ENCODE measurements around the gene DIO2. TPM values are rescaled to one million over a fixed set of nuclear protein-coding genes. Genes with fewer than 3 reads are reported as not detected.

Gene DIO2
- polyA plus RNA-seq, 4 donors, result 0.46 to 0.79 (median 0.64) TPM

DNA sequence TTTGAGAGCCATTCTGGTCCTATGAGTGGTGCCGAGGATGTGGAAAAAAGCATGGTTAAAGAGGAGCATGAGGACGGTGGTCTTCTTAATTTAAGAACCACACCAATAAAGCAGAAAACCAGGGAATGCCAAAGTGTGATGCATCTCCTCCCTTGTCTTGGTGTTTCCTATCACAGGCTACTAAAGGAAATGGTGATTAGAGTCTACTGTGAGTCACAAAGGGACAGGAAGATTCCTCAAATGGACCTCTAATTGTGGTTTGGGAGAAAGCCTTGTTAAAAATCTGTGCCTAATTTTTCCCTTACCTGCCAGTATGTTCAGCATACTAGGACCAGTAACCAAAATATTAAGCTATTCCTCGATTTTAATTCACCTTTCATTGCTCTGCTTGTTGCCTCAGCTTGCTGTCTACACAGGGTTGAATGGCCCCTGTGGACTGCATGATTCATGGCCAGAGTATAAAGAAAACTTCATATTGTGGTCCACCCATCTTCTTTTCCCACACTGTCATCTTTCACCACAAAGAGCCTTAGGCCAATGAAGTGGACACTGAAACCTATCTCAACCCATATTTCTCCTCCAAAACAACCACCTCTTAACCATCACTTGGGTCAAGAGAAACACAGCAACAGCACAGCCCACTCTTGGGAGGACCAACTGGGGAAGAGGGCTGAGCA, 38.8 kb downstream of the DIO2 start:
- no peak for DNase-seq (ENCODE audit: low read depth in 4 of 4, low spot score in 2 of 4)

DNA sequence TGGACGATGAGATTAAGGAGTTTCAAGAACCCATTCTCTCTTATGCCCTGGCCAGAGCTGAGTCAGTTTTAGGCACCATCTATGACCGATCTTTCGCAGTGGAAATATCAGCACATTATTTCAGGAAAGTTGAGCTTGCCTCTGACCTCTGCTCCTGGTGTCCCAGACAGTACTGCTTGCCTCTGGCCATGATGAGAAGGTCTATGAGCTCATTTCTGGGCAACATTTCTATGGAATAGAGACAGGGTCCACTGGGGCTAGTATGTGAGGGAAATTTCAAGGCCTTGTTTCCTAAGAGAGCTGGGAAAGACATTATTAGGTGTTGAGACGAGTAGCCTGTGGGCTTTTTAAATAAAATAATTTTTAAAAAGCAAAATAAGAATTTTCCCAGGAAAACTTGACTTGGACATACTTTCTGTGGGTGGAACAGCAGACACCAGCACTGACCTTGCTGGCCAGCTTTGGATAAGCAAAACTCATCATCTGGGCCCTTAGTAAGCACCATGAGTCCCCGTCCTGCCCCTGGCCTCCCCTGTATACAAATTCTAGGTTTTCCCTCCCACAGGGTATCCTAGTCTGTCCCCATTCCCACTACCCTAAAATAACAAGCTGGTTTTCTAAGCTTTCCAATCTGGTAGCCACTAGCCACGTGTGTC, 43.4 kb downstream of the DIO2 start:
- DNase-seq (ENCODE audit: low read depth in 4 of 4, low spot score in 2 of 4), result no peak

DNA sequence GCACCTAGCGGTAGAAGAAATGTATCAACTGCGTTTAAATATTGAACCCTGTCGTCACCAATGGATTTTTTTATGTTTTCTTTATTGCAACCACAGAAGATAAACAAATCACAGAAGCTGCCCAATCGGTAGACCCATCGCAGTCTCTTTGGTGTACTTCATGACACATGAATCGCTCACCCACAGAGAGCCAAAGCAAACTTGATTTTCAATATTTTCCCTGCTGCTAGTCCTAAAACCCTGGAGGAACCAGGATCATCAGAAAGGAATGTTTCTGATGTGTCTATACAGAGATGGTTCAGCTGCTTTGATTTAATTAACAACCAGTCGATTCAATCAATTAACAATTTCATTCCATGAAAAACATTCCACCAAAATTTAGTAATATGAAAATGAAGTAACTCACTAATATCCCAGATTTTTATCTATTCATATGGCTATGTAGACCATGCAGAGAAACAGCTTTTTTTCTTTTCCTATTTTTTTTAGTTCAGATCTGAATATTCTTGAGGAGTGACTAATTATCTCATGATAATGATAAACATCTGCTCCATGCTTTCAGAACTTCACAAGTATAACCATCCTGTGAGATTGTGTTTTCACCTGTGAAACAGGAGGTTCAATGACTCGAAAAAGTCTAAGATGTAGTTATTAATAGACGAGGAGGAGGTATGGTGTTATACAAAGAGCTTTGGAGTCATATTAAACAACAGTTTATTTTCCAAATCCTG, 46.1 kb downstream of the DIO2 start:
- no peak for DNase-seq (ENCODE audit: low read depth in 4 of 4, low spot score in 2 of 4)

DNA sequence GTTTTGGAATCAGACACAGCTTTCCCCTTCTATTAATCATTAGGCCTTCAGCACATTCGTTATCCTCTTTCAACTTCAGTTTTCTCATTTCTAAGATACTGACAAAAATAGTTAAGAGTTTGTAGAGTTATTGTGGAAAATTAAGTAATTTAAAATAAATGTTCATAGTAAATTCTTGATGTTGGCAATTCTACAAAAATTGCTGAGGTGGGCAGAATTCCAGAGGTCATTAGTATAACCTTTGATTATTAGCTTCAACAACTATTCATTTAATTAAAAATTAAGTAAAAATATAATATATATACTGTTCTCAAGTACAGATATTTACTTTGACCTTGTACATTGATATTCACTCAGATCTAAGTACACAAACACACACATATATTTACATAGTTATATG, 58.5 kb downstream of the DIO2 start:
- DNase-seq (ENCODE audit: low read depth in 4 of 4, low spot score in 2 of 4), result no peak

DNA sequence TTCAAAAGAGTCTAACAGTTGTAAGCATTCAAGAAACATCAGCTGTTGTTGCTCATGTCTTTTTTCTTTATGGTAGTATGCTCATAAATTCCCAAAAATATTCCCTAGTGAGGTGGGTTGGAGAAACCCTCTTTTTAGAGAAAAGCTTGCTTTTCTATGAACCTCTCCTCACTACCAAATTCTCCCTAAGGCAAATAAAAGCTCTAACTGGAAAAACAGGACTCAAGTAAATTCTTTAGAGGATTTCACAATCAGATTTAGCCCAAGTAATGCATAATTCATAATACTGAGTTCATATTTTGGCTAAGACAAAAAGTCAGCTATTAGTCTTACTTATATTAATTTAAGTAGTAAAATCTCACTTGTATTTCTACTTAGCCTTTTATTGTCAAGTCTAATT, 59.1 kb downstream of the DIO2 start:
- DNase-seq (ENCODE audit: low read depth in 4 of 4, low spot score in 2 of 4), result peak in 3 of 4 donors; percentile 4 to 25 (median 11)

DNA sequence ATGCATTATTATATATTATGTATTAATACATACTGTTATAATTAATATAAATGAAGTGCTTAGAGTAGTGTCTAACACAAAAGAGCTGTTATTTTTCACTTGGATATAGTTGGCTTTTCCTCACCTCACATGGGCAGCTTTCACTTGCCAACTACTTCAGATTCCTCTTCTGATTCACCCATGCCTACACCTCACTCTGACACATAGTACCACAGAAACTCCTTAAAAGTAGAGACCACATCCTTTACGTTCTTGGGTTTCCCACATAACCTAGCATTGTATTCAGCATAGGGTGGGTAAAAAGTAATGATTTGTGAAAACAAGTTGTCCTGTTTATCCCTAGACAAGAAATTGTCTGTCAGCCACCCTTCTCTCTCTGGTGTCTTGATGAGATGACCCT, 61.0 kb downstream of the DIO2 start:
- no peak for DNase-seq (ENCODE audit: low read depth in 4 of 4, low spot score in 2 of 4)

Data from left renal cortex interstitium (tissue), 4 donors.